ENCODE data around the gene OGG1.
"Not testable (repeated sequence)": the region's sequence is repeated elsewhere in the genome, so short reads cannot be mapped to it uniquely, and the experiment has no call there.

The OGG1 gene

GRCh38 chr3:9768141-9768775 lies 18.5 kb downstream of the OGG1 start:
- no peak for DNase-seq

DNA sequence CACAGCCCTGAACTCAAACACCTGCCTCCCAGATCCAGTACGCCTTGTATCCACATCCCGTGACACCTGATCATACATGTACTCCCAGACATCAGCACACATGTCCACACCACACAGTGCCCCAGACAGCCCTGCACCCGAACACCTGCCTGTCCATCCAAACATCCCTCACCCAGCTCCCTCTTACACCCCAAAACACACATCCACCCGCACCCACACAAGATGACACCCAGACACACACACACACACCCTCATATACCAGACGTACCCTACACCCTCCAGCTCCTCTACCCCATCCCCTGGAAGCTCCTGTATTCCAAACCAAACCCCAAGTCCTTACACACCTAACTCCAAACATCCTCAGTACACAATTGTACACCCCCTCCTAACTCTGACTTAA lies 19.3 kb downstream of the OGG1 start:
- DNase-seq, result no peak

GRCh38 chr3:9769426-9770275 lies 19.9 kb downstream of the OGG1 start, which contains the start of gene CAMK1:
CAMK1 (minus strand) TSS chr3:9769947; CDS start chr3:9767749, 2,198 bp downstream.
- DNase-seq, result peak; percentile 21

DNA sequence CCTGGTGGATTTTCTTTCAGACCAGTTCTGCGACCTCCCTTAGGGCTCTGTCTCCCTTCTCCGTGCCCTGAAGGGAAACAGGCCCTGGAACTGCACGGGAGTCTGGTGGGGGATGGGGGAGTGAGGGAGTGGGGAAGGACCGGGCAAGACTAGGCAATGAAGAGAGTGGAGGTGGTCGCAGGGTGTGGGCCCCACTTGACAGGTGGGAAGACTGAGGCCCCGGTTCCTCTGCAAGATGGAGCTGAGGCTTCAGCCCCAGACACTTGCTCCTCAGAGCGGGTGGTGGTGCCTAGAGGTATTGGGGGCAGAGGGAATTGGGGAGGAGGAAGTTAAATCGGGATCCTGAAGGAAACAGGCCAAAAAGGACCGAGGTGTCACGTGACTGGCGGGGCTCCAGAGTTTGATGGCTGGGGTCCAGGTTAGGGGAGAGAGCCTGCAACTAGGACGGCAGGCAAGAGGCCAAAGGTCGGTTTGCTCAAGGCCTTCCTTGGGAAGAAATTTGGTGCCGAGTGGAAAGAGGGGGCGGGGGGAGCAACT lies 20.6 kb downstream of the OGG1 start:
- DNase-seq, result no peak

DNA sequence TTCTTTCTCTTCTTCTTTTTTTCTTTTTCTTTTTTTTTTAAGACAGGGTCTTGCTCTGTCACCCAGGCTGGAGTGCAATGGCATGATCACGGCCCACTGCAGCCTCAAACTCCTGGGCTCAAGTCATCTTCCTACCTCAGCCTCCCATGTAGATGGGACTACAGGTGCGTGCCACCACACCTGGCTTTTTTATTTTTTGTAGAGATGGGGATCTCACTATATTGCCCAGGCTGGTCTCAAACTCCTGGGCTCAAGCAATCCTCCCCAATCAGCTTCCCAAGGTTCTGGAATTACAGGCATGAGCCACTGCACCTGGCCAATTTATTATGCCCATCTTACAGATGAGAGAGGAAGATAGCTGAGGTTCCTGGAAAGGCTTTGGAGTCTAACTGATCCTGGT lies 21.3 kb downstream of the OGG1 start:
- DNase-seq, result not testable (repeated sequence)

- DNase-seq, result no peak
Measured at GRCh38 chr3:9776896-9777693, 27.3 kb downstream of the OGG1 start.

DNA sequence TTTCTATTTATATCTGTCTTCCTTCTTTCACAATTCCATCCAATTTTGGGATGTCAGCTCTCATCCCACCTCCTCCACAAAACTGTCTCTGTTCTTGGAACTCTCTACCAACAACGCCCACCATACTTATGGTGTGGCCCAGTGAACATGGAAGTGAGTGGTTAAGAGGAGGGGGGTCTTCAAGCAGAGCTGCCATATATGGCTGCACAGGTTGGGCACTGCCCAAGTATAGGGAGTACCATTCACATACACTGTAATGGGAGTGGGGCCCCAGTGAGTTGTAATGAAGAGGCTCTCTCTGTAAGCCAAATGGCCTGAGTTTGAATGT lies 27.9 kb downstream of the OGG1 start:
- no peak for DNase-seq

DNA sequence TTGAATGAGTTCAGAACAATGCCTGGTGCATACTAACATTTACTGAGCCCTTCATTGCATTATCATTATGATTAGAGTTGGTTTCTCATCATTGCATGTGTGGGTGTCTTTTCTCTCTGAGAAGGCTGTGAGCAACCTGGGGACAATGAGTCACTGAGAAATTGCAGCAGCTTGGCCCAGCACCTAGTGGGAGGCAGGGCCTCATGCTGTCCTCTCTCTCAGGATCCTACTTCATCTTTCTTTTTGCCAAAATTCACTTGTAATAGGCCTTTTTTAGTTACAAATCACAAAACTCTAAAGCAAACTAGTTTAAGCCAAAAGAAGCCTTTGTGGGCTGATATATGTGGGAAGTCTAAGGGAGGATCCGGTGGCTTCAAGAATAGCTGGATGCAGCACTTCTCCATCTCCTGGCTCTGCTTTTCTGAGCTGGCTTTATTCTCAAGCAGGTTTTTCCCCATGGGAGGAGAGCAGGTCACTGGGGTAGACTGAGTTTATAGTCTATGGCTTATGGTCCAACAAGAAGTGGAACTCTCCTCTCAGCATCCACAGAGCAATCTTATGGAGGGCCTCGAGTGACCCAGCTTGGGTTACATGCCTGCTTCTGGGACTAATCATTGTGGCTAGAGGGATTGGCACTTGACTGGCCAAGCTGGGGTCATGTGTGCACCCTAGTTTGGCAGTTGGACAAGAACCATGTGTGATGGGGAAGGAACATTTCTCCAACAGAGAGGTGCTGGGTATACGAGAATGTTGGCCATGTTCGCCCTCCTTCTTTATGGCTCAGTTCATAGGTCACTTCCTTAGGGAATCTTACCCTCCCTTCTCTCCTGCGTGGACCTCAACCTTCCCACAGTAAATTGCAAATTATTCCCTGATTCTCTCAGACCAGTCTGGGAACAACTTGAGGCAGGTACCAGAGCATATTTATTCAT lies 28.7 kb downstream of the OGG1 start:
- peak; percentile 24 for DNase-seq

DNA sequence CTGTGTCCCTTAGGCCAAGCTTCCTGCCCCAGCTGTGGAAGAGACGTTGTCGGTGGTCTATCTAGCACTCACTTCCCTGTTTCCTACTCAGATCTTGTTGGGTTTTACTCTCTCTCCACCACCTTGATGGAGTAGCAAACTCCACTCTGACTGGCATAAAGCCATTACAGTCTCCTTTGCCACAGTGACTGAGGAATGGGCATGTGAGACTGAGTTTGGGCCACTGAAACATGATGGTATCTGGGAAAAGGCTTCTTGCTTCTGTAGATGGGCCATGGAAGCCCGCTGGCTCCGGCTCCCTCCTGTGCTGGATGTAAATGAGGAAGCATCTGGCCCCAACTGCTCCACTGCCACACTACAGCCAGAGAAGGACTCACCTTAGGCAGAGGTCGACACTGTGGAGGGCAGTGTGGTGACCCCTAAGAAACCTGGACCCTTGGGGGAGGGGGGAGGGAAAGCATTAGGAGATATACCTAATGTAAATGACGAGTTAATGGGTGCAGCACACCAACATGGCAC lies 29.4 kb downstream of the OGG1 start:
- DNase-seq, result no peak

GRCh38 chr3:9779721-9780457 lies 30.1 kb downstream of the OGG1 start:
- no peak for DNase-seq

DNA sequence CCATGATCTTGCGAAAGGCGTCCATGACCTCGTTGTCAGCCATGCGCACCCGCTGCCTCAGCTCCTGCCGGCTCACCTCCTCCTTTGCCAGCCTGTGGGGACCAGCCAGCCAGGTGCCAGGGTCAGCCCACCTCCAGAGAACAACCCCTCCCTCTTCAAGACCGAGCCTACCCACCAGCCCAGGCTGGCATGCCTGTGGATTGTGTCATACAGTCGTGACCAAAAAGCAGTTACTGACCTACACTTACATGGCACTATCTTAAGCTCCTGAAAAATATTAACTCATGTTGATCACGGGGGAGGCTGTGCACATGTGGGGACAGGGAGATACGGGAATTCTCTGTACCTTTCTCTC lies 30.7 kb downstream of the OGG1 start:
- no peak for DNase-seq

GRCh38 chr3:9780910-9781309 lies 31.2 kb downstream of the OGG1 start:
- no peak for DNase-seq

- DNase-seq, result no peak
Measured at GRCh38 chr3:9781551-9781950, 31.8 kb downstream of the OGG1 start.

GRCh38 chr3:9781978-9782603 lies 32.3 kb downstream of the OGG1 start:
- DNase-seq, result no peak

- DNase-seq, result no peak
Measured at GRCh38 chr3:9782770-9783169, 33.0 kb downstream of the OGG1 start.

GRCh38 chr3:9783954-9784353 lies 34.2 kb downstream of the OGG1 start:
- no peak for DNase-seq

DNA sequence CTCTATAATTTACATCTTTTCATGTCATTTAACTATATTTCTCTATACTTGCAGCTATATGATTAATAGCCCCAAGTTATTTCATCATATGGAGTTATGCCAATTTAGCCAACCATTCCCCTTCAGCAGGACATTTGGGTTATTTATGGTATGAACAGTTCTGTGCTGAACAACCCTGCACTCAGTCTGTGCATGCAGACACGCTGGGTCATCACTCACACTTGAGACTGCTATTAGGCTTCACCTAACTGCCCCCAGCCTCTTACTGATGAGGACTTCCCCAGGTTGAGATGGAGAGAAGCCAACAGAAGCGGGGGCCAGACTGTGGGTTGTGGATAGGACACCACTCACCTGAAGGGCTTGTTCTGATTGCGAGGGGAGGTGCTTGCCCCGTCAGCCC lies 35.2 kb downstream of the OGG1 start:
- no peak for DNase-seq

DNA sequence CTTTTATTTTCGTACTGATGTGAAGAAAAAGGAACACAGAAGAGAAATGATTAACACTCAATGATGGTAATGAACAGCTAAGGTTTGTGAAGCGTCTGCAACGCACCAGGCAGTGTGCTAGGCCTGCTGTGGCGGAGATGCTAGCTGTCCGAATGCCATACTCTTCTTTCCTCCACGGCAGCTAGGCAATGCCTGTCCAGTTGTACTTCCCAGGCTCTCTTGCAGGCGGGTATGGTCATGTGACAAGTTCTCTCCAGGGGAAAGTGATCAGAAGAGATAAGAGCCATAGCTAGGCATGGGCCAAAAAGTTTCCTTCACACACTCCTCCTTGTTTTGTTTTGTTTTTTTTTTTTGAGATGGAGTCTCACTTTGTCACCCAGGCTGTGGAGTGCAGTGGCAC lies 35.9 kb downstream of the OGG1 start:
- DNase-seq, result no peak

DNA sequence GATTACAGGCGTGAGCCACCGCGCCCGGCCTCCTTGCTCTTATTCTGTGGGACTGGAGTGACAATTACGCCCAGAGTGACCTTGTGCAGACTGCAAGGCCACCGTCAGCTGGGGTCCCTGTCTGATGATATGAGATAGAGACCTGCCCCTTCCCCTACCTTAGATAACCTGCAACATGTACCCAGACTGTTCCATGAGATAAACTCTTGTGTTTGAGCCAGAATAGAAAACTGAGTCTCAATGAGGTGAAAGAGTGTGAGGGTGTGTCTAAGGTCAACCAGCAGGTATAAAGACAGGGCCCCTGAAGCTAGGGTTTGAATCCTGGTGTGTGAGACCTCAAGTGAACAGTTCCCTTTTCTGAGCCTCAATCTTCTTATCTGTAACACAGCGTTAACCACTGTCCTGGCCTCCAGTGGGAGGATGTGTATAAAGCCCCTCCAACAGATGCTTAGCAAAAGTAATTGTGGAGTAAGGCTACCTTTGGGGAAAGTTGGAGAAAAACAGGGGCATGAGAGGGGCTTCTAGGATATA lies 36.5 kb downstream of the OGG1 start:
- DNase-seq, result no peak

- DNase-seq, result no peak
Measured at GRCh38 chr3:9786825-9787669, 37.3 kb downstream of the OGG1 start.
